GM12878 (cell line): ENCODE results near the gene INSIG2. TPM values are rescaled to one million over a fixed set of nuclear protein-coding genes. Genes with fewer than 3 reads are reported as not detected.

Experiments
- CBFB ChIP-seq: IDR thresholded peaks from 2 replicates; pipeline ENCODE4 v1.6.1; 2016; ENCODE audit warnings: antibody characterized with exemption, low read depth
- EGR1 ChIP-seq, 2 experiments: IDR thresholded peaks; 1 replicate in 1 of 2; 2 replicates in 1 of 2; pipeline ENCODE4 v1.6.1; 2011 to 2012; ENCODE audit warnings: low read depth in 2 of 2, low read length in 2 of 2, borderline replicate concordance in 1 of 2, mild to moderate bottlenecking in 1 of 2, moderate library complexity in 1 of 2
- LARP7 ChIP-seq: fragments of 450-650 bp; IDR thresholded peaks from 2 replicates; pipeline ENCODE4 v1.6.1; 2017; ENCODE audit warnings: mild to moderate bottlenecking
- SPI1 ChIP-seq: IDR thresholded peaks from 2 replicates; pipeline ENCODE4 v1.6.1; 2011; ENCODE audit warnings: low read depth, mild to moderate bottlenecking, low read length, moderate library complexity, borderline replicate concordance; ENCODE audit not compliant: insufficient read depth
- ZBED1 ChIP-seq: IDR thresholded peaks from 2 replicates; pipeline ENCODE4 v1.6.1; 2016; ENCODE audit warnings: borderline replicate concordance
- ZNF622 ChIP-seq: fragments of 450-650 bp; IDR thresholded peaks from 2 replicates; pipeline ENCODE4 v1.6.1; 2017; ENCODE audit warnings: mild to moderate bottlenecking, inconsistent platforms
- polyA plus RNA-seq, 11 experiments: library from polyadenylated mRNA; depleted of rRNA in 4 of 11; unstranded in 6 of 11; stranded (reverse) in 5 of 11; fragments of >200 nt; fragmentation: Nextera tagmentation in 4 of 11; fragmentation: Illumina TruSeq in 1 of 11; extraction: Ambion mirVana in 4 of 11; extraction: Trizol in 1 of 11; gene quantifications; 1 replicate in 1 of 11; 2 replicates in 10 of 11; pipeline versions ENCODE4 v1.2.1 to v1.2.3, GENCODE V29; 2011 to 2016; ENCODE audit warnings: inconsistent platforms in 2 of 11, missing spikeins in 2 of 11, low read depth in 1 of 11
- total RNA-seq, 4 experiments: library from RNA; depleted of rRNA in 3 of 4; stranded (reverse); fragments of >200 nt in 3 of 4; fragmentation: Illumina TruSeq in 1 of 4; extraction: Trizol in 1 of 4; gene quantifications; 2 replicates each; pipeline versions ENCODE4 v1.2.1 to v1.2.3, GENCODE V29; 2013 to 2021
- TF ChIP-seq, protein P1 (sequence below): fragments of 150-350 bp; IDR thresholded peaks from 2 replicates; pipeline ENCODE4 v1.6.1; 2016; ENCODE audit warnings: low read depth, low read length
- TF ChIP-seq, protein P2 (sequence below): fragments of 450-650 bp; IDR thresholded peaks from 2 replicates; pipeline ENCODE4 v1.6.1; 2018; ENCODE audit warnings: mild to moderate bottlenecking, low read depth, moderate library complexity; ENCODE audit not compliant: partially characterized antibody

INSIG2 gene
- total and polyA plus RNA-seq, 10 of the 15 experiments (the other 5 are each of a cell fraction or from before 2014, with no cell fraction given) = 4.9 to 92.7 (median 12.0) TPM

DNA sequence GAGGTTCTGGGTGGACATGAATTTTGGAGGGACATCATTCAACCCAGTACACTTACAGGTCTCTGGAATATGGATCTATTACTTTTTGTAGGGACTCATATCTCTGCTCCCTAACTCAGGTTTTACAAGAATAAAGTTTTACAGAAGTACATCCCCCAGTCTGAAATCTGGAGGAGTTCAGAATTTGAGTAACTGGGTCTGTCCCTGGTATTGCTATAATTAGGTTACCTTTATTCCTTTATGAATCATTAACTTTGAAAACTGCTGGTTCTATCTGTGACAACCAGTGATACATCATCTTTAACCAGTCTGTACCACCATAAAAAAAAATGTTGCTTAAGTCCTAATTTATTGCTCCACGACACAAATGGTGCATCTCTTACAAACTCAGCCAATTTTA, 59.9 kb downstream of the INSIG2 start (continued):
- no peak for TF ChIP-seq SPI1
- no peak for TF ChIP-seq LARP7
- TF ChIP-seq ZBED1 = no peak
- no peak for TF ChIP-seq EGR1 (IDR thresholded peaks at IDR 0.05; ENCODE audit: borderline replicate concordance in 1 of 2, low read depth in 2 of 2, low read length in 2 of 2)
- TF ChIP-seq, protein P1, sequence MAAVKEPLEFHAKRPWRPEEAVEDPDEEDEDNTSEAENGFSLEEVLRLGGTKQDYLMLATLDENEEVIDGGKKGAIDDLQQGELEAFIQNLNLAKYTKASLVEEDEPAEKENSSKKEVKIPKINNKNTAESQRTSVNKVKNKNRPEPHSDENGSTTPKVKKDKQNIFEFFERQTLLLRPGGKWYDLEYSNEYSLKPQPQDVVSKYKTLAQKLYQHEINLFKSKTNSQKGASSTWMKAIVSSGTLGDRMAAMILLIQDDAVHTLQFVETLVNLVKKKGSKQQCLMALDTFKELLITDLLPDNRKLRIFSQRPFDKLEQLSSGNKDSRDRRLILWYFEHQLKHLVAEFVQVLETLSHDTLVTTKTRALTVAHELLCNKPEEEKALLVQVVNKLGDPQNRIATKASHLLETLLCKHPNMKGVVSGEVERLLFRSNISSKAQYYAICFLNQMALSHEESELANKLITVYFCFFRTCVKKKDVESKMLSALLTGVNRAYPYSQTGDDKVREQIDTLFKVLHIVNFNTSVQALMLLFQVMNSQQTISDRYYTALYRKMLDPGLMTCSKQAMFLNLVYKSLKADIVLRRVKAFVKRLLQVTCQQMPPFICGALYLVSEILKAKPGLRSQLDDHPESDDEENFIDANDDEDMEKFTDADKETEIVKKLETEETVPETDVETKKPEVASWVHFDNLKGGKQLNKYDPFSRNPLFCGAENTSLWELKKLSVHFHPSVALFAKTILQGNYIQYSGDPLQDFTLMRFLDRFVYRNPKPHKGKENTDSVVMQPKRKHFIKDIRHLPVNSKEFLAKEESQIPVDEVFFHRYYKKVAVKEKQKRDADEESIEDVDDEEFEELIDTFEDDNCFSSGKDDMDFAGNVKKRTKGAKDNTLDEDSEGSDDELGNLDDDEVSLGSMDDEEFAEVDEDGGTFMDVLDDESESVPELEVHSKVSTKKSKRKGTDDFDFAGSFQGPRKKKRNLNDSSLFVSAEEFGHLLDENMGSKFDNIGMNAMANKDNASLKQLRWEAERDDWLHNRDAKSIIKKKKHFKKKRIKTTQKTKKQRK = no peak
- TF ChIP-seq ZNF622 = no peak
- TF ChIP-seq CBFB = no peak
- TF ChIP-seq, protein P2, sequence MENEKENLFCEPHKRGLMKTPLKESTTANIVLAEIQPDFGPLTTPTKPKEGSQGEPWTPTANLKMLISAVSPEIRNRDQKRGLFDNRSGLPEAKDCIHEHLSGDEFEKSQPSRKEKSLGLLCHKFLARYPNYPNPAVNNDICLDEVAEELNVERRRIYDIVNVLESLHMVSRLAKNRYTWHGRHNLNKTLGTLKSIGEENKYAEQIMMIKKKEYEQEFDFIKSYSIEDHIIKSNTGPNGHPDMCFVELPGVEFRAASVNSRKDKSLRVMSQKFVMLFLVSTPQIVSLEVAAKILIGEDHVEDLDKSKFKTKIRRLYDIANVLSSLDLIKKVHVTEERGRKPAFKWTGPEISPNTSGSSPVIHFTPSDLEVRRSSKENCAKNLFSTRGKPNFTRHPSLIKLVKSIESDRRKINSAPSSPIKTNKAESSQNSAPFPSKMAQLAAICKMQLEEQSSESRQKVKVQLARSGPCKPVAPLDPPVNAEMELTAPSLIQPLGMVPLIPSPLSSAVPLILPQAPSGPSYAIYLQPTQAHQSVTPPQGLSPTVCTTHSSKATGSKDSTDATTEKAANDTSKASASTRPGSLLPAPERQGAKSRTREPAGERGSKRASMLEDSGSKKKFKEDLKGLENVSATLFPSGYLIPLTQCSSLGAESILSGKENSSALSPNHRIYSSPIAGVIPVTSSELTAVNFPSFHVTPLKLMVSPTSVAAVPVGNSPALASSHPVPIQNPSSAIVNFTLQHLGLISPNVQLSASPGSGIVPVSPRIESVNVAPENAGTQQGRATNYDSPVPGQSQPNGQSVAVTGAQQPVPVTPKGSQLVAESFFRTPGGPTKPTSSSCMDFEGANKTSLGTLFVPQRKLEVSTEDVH = no peak
